T-cell (primary cell): Measurements from ENCODE around the gene GPR132. TPM values are rescaled to one million over a fixed set of nuclear protein-coding genes. Genes with fewer than 3 reads are reported as not detected.

Source experiments
- ATAC-seq, 4 experiments: fragments of 200-7000 bp in 3 of 4; fragments of 150-1000 bp in 1 of 4; cut with Tn5 transposase; replicated peaks in 1 of 4; 1 replicate in 3 of 4; 2 replicates in 1 of 4; pipeline ENCODE4 v1.10.0; 2021; ENCODE audit warnings: moderate library complexity in 3 of 4, mild to moderate bottlenecking in 2 of 4, moderate number of reproducible peaks in 1 of 4
- CTCF ChIA-PET, 2 donors: fragments of 300-600 bp; sonication (Branson Sonifier 250); formaldehyde crosslinking; loops; one replicate each; lab custom pipeline; 2022; ENCODE audit warnings: antibody characterized with exemption in 2 of 2; lab: Charles Lee
- POLR2A ChIA-PET, 2 donors: fragments of 300-600 bp; sonication (Branson Sonifier 250); formaldehyde crosslinking; loops; one replicate each; lab custom pipeline; 2022; ENCODE audit warnings: antibody characterized with exemption in 2 of 2; lab: Charles Lee
- DNase-seq, 35 experiments: peaks; one replicate each; pipeline versions ENCODE4 v3.0.0 to v3.0.0-alpha.2; 2013 to 2023
- H3K27ac ChIP-seq: one replicate; pipeline ENCODE4 v1.5.1; 2013; ENCODE audit warnings: low read length
- H3K27me3 ChIP-seq, 2 experiments: replicated peaks in 1 of 2; 1 replicate in 1 of 2; 2 replicates in 1 of 2; pipeline versions ENCODE4 v1.6.1 to v1.7.0; 2013; ENCODE audit warnings: low read length in 1 of 2, mixed read lengths in 1 of 2; ENCODE audit not compliant: control insufficient read depth in 2 of 2, insufficient read depth in 2 of 2; ENCODE audit errors: extremely low read depth in 1 of 2
- H3K36me3 ChIP-seq, 2 donors: 1 replicate in 1 of 2; 2 replicates in 1 of 2; pipeline versions ENCODE4 v1.6.1 to v1.7.0; 2013; ENCODE audit warnings: low read length in 1 of 2; ENCODE audit not compliant: control insufficient read depth in 2 of 2, insufficient read depth in 1 of 2; ENCODE audit errors: extremely low read depth in 1 of 2
- H3K4me1 ChIP-seq, 2 experiments: 1 replicate in 1 of 2; 2 replicates in 1 of 2; pipeline versions ENCODE4 v1.6.1 to v1.7.0; 2013; ENCODE audit warnings: low read length in 2 of 2, mixed read lengths in 1 of 2; ENCODE audit not compliant: insufficient read depth in 2 of 2, control insufficient read depth in 1 of 2; ENCODE audit errors: extremely low read depth in 1 of 2
- H3K4me3 ChIP-seq, 2 donors: 1 replicate in 1 of 2; 2 replicates in 1 of 2; pipeline versions ENCODE4 v1.5.1 to v1.7.0; 2013; ENCODE audit warnings: mild to moderate bottlenecking in 2 of 2, low read length in 1 of 2, moderate library complexity in 1 of 2; ENCODE audit not compliant: control insufficient read depth in 1 of 2; ENCODE audit errors: extremely low read depth in 1 of 2
- H3K9me3 ChIP-seq: 2 replicates; pipeline ENCODE4 v1.7.0; 2013
- H3K27ac Mint-ChIP-seq, 2 donors: one replicate each; pipeline ENCODE4 v1.8.0; 2020 to 2021; ENCODE audit warnings: mild to moderate bottlenecking in 2 of 2, mixed read lengths in 2 of 2
- H3K27me3 Mint-ChIP-seq, 2 donors: one replicate each; pipeline ENCODE4 v1.8.0; 2021 to 2022; ENCODE audit warnings: mixed read lengths in 2 of 2
- H3K36me3 Mint-ChIP-seq: one replicate; pipeline ENCODE4 v1.8.0; 2021; ENCODE audit warnings: mixed read lengths
- H3K4me1 Mint-ChIP-seq, 3 donors: one replicate each; pipeline ENCODE4 v1.8.0; 2020 to 2022; ENCODE audit warnings: mixed read lengths in 3 of 3, mild to moderate bottlenecking in 1 of 3
- H3K4me3 Mint-ChIP-seq, 3 donors: one replicate each; pipeline ENCODE4 v1.8.0; 2020 to 2022; ENCODE audit warnings: mild to moderate bottlenecking in 3 of 3, mixed read lengths in 3 of 3, moderate library complexity in 3 of 3
- H3K9me3 Mint-ChIP-seq, 3 donors: one replicate each; pipeline ENCODE4 v1.8.0; 2020 to 2022; ENCODE audit warnings: mixed read lengths in 3 of 3
- WGBS: methylation state at CpG from one replicate; pipeline ENCODE4 v1.1.5; 2013; ENCODE audit warnings: missing lambda C conversion rate; ENCODE audit not compliant: insufficient coverage; 5-methylcytosine and 5-hydroxymethylcytosine counted together
- total RNA-seq, 35 experiments: library from RNA in 6 of 35; stranded (reverse) in 6 of 35; fragments of 120-200 nt in 1 of 35; gene quantifications; one replicate each; pipeline versions ENCODE4 v1.2.1 to v1.2.4 and lab custom pipeline; 2013 to 2026

The GPR132 gene
- total RNA-seq, 5 donors from 2014 or later (not counting 1 experiment from before 2014, with no cell fraction given): 47.0 to 58.0 (median 49.7) TPM

GRCh38 chr14:105089746-105090492, 24.7 kb upstream of the GPR132 start:
- no peaks in the 10 kb centered on the region for H3K9me3 ChIP-seq
- H3K36me3 ChIP-seq: no peaks in the 10 kb centered on the region
- Mint-ChIP-seq H3K4me3 (peak overlapping the region in 1 of 3 donors; percentile 11), H3K9me3 (no peaks in the 10 kb centered on the region), H3K4me1 (peaks cover 20 to 28% (median 23%) of the 10 kb centered on the region in 3 donors), H3K27ac (no peak overlapping the region), H3K36me3 (no peaks in the 10 kb centered on the region), H3K27me3 (peaks cover 0 to 1% of the 10 kb centered on the region in 2 donors)
- ChIA-PET POLR2A (interaction anchor here in 1 of 2 donors (0.9 kb wide), 1 partner anchor 25 kb away, joined by 5 read pairs; the partner anchor contains the start of gene GPR132), CTCF (interaction anchor here (1.0 to 1.9 kb wide), 4 partner anchors 24 to 262 kb away, joined by 4 to 7 read pairs (median 5); partner anchors contain the start of gene GPR132 (in 1 of the 2))
- peaks cover 4 to 58% of the 10 kb centered on the region in 2 experiments for H3K4me1 ChIP-seq
- DNase-seq (no peak), ATAC-seq (no peak)
- 77% methylated on average over 9 of the region's 15 CpGs for WGBS
- no peak overlapping the region for H3K27ac ChIP-seq
- H3K4me3 ChIP-seq: no peak overlapping the region
- H3K27me3 ChIP-seq: peaks cover 0 to 10% of the 10 kb centered on the region in 2 experiments

GRCh38 chr14:105088812-105089745, 23.8 kb upstream of the GPR132 start:
- no peak overlapping the region for H3K27ac ChIP-seq
- H3K36me3 Mint-ChIP-seq: no peaks in the 10 kb centered on the region
- no peak for ATAC-seq
- no peaks in the 10 kb centered on the region for H3K36me3 ChIP-seq
- peaks cover 4 to 52% of the 10 kb centered on the region in 2 experiments for H3K4me1 ChIP-seq
- H3K27me3 ChIP-seq: peaks cover 0 to 9% of the 10 kb centered on the region in 2 experiments
- no peak overlapping the region for H3K27ac Mint-ChIP-seq
- no peak for DNase-seq
- WGBS: 89% methylated on average over 17 of the region's 24 CpGs
- H3K4me3 ChIP-seq: no peak overlapping the region
- H3K4me1 Mint-ChIP-seq: peaks cover 16 to 23% (median 17%) of the 10 kb centered on the region in 3 donors
- no peaks in the 10 kb centered on the region for H3K9me3 ChIP-seq
- H3K4me3 Mint-ChIP-seq: peak overlapping the region in 2 of 3 donors; percentile 61 to 70
- H3K27me3 Mint-ChIP-seq: peaks cover 1 to 2% of the 10 kb centered on the region in 2 donors
- no peaks in the 10 kb centered on the region for H3K9me3 Mint-ChIP-seq
- CTCF ChIA-PET: interaction anchor here in 1 of 2 donors (1.9 kb wide), 1 partner anchor 23 kb away, joined by 6 read pairs; the partner anchor contains the start of gene GPR132
- POLR2A ChIA-PET: no interaction called here

GRCh38 chr14:105087963-105088811, 23.0 kb upstream of the GPR132 start:
- Histone ChIP-seq H3K9me3 (no peaks in the 10 kb centered on the region), H3K27me3 (peaks cover 0 to 9% of the 10 kb centered on the region in 2 experiments), H3K4me3 (peak overlapping the region in 1 of 2 donors; percentile 49), H3K4me1 (peaks cover 4 to 49% of the 10 kb centered on the region in 2 experiments), H3K36me3 (no peaks in the 10 kb centered on the region), H3K27ac (no peak overlapping the region)
- CTCF ChIA-PET: interaction anchor here in 1 of 2 donors (2.1 kb wide), 1 partner anchor 29 kb away, joined by 10 read pairs; no protein-coding TSS in a partner anchor
- DNase-seq: no peak
- Mint-ChIP-seq H3K27me3 (peaks cover 3 to 5% of the 10 kb centered on the region in 2 donors), H3K9me3 (no peaks in the 10 kb centered on the region), H3K4me3 (peak overlapping the region; percentile 66 to 77 (median 71)), H3K27ac (peak overlapping the region in 1 of 2 donors; percentile 61), H3K36me3 (no peaks in the 10 kb centered on the region), H3K4me1 (peaks cover 16 to 23% (median 21%) of the 10 kb centered on the region in 3 donors)
- 69% methylated on average over 32 of the region's 44 CpGs for WGBS
- ATAC-seq: no peak
- POLR2A ChIA-PET: no interaction called here

GRCh38 chr14:105087308-105087962, 22.2 kb upstream of the GPR132 start:
- WGBS: 4% methylated on average over 59 of the region's 60 CpGs
- ChIA-PET POLR2A (interaction anchor here in 1 of 2 donors (0.7 kb wide), 1 partner anchor 32 kb away, joined by 9 read pairs; no protein-coding TSS in a partner anchor), CTCF (interaction anchor here in 1 of 2 donors (1.4 to 2.1 kb wide), 3 partner anchors 22 to 62 kb away, joined by 3 to 11 read pairs (median 10); partner anchors contain the start of gene GPR132)
- Mint-ChIP-seq H3K9me3 (no peaks in the 10 kb centered on the region), H3K27me3 (peaks cover 3 to 5% of the 10 kb centered on the region in 2 donors), H3K4me1 (peaks cover 16 to 23% (median 21%) of the 10 kb centered on the region in 3 donors), H3K27ac (peak overlapping the region in 1 of 2 donors; percentile 61), H3K36me3 (no peaks in the 10 kb centered on the region), H3K4me3 (peak overlapping the region; percentile 71 to 79 (median 74))
- peak in 3 of 35 experiments; percentile 23 to 47 (median 30) for DNase-seq
- Histone ChIP-seq H3K27ac (no peak overlapping the region), H3K4me3 (peak overlapping the region; percentile 49 to 65), H3K27me3 (peaks cover 0 to 9% of the 10 kb centered on the region in 2 experiments), H3K9me3 (no peaks in the 10 kb centered on the region), H3K36me3 (no peaks in the 10 kb centered on the region), H3K4me1 (peaks cover 4 to 42% of the 10 kb centered on the region in 2 experiments)
- ATAC-seq: peak; percentile 5 to 31 (median 18)

- peak overlapping the region; percentile 71 to 79 (median 74) for H3K4me3 Mint-ChIP-seq
- ATAC-seq (peak; percentile 86 to 91 (median 87)), DNase-seq (peak; percentile 65 to 92 (median 81))
- no peaks in the 10 kb centered on the region for H3K9me3 Mint-ChIP-seq
- H3K4me3 ChIP-seq: peak overlapping the region; percentile 44 to 65
- under 1% methylated on average over 39 of the region's 45 CpGs for whole genome bisulfite sequencing
- peaks cover 0 to 9% of the 10 kb centered on the region in 2 experiments for H3K27me3 ChIP-seq
- ChIA-PET POLR2A (interaction anchor here in 1 of 2 donors (0.7 kb wide), 1 partner anchor 32 kb away, joined by 9 read pairs; no protein-coding TSS in a partner anchor), CTCF (interaction anchor here (0.6 to 2.1 kb wide), 6 partner anchors 22 to 1189 kb away, joined by 3 to 11 read pairs (median 5); partner anchors contain the start of gene GPR132 (in 1 of the 2))
- no peaks in the 10 kb centered on the region for H3K36me3 ChIP-seq
- no peaks in the 10 kb centered on the region for H3K36me3 Mint-ChIP-seq
- no peaks in the 10 kb centered on the region for H3K9me3 ChIP-seq
- peaks cover 4 to 38% of the 10 kb centered on the region in 2 experiments for H3K4me1 ChIP-seq
- peaks cover 3 to 5% of the 10 kb centered on the region in 2 donors for H3K27me3 Mint-ChIP-seq
- H3K27ac ChIP-seq: peak overlapping the region; percentile 34
- H3K4me1 Mint-ChIP-seq: peaks cover 12 to 21% (median 20%) of the 10 kb centered on the region in 3 donors
- H3K27ac Mint-ChIP-seq: peak overlapping the region; percentile 52 to 70
These were observed 21.6 kb upstream of the GPR132 start for GRCh38 chr14:105086833-105087307.
